ENCODE data around the gene PSMA2.

- TF ChIP-seq POLR2A (IDR thresholded peaks at IDR 0.05; ENCODE audit: low read depth, low read length) (no peak), TAF1 (IDR thresholded peaks at IDR 0.05; ENCODE audit: low read depth, low read length) (no peak), POLR2AphosphoS5 (IDR thresholded peaks at IDR 0.05; ENCODE audit: low read depth, low read length) (no peak), PAX5 (IDR thresholded peaks at IDR 0.05; ENCODE audit: insufficient read depth, low read length, severe bottlenecking) (no peak)
Measured at GRCh38 chr7:42980084-42980483, 48.1 kb upstream of the PSMA2 start.
